ENCODE measurements around the gene CARS2. TPM values are rescaled to one million over a fixed set of nuclear protein-coding genes. Genes with fewer than 3 reads are reported as not detected.

CARS2 gene
- total and polyA plus RNA-seq, 2 donors from 2014 or later = 57.1 to 57.9 TPM

DNA sequence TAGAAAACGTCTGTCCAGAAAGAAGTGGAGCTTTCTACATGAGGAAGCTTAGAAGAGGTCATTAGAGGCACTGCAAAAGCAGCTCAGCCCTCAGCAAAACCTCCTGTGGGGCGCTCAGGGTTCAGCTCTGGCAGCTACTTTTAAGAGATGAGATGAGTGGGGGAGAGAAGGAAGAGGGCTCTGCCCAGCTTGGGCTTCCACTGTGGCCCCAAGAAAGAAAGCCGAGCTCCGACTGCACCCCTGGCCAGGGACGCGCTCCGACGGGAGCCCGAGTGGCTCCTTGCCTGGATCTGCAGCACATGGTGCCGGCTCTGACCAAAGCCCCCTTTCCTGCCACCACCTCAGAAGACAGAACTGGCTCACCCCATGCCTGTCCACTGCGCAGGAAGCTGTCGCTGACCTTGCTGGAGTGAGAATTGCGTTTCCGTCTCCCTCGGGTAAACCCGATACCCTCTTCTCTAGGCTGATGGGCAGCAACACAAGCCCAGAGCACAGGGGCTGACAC, 54.1 kb downstream of the CARS2 start:
- TF ChIP-seq CTCF (IDR thresholded peaks at IDR 0.05; ENCODE audit: borderline replicate concordance, extremely low read depth, insufficient read depth) = no peak
- no peaks in the 10 kb centered on the region for H3K9me3 ChIP-seq (ENCODE audit: control insufficient read depth in 2 of 3, insufficient read depth in 1 of 3, low read length in 3 of 3)
- intact Hi-C loops (cut with DNase I) = no loop called here
- H3K4me1 ChIP-seq (ENCODE audit: control insufficient read depth in 2 of 3, insufficient read depth in 2 of 3, low read depth in 1 of 3, low read length in 3 of 3) = no peaks in the 10 kb centered on the region
- no peak for FAIRE-seq
- no peak overlapping the region for H3K9ac ChIP-seq (ENCODE audit: low read length in 3 of 3)
- DNase-seq = peak in 2 of 5 donors; percentile 8 to 37
- peaks cover 0 to 10% (median 0%) of the 10 kb centered on the region in 3 donors for H3K36me3 ChIP-seq (ENCODE audit: control insufficient read depth in 2 of 3, insufficient read depth in 3 of 3, low read length in 3 of 3)
- no peak overlapping the region for H3K4me3 ChIP-seq (ENCODE audit: low read length in 3 of 3)
- H3K27ac ChIP-seq (ENCODE audit: low read depth in 2 of 2, low read length in 2 of 2) = no peak overlapping the region
- no peaks in the 10 kb centered on the region for H3K27me3 ChIP-seq (ENCODE audit: control insufficient read depth, insufficient read depth, low read length)

DNA sequence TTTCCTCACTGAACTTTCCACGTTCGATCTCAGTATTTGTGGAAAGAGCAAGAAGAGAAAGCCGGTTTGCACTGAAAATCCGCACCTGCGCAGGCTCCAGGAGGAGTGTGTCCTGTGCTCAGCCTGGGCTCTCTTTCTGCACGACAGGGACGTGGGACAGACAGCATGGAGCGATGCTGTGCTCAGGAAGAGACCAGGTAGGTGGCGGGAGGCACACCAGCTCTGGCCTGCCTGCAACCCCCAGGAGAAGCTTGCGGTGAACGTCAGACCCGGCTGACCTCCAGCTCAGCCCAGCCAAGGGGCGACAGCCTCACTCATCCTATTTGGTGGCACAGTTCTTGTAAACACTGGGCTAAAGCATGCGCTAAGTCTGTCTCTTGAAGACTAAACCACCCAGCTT, 54.6 kb downstream of the CARS2 start:
- FAIRE-seq (no peak), DNase-seq (peak in 1 of 5 donors; percentile 38)
- H3K9me3 ChIP-seq (ENCODE audit: control insufficient read depth in 2 of 3, insufficient read depth in 1 of 3, low read length in 3 of 3) = no peaks in the 10 kb centered on the region
- no peaks in the 10 kb centered on the region for H3K27me3 ChIP-seq (ENCODE audit: control insufficient read depth, insufficient read depth, low read length)
- no peaks in the 10 kb centered on the region for H3K4me1 ChIP-seq (ENCODE audit: control insufficient read depth in 2 of 3, insufficient read depth in 2 of 3, low read depth in 1 of 3, low read length in 3 of 3)
- intact Hi-C loops (cut with DNase I) = no loop called here
- no peak overlapping the region for H3K4me3 ChIP-seq (ENCODE audit: low read length in 3 of 3)
- H3K27ac ChIP-seq (ENCODE audit: low read depth in 2 of 2, low read length in 2 of 2) = no peak overlapping the region
- H3K9ac ChIP-seq (ENCODE audit: low read length in 3 of 3) = no peak overlapping the region
- TF ChIP-seq CTCF (IDR thresholded peaks at IDR 0.05; ENCODE audit: borderline replicate concordance, extremely low read depth, insufficient read depth) = no peak
- H3K36me3 ChIP-seq (ENCODE audit: control insufficient read depth in 2 of 3, insufficient read depth in 3 of 3, low read length in 3 of 3) = peaks cover 0 to 10% (median 0%) of the 10 kb centered on the region in 3 donors

GRCh38 chr13:110650436-110650835, 55.5 kb downstream of the CARS2 start:
- H3K9me3 ChIP-seq (ENCODE audit: control insufficient read depth in 2 of 3, insufficient read depth in 1 of 3, low read length in 3 of 3) = no peaks in the 10 kb centered on the region
- FAIRE-seq = no peak

More at GRCh38 chr13:110650436-110650835, 55.5 kb downstream of the CARS2 start:
- intact Hi-C loops (cut with DNase I) = no loop called here
- Histone ChIP-seq H3K36me3 (ENCODE audit: control insufficient read depth in 2 of 3, insufficient read depth in 3 of 3, low read length in 3 of 3) (peaks cover 0 to 9% (median 0%) of the 10 kb centered on the region in 3 donors), H3K27ac (ENCODE audit: low read depth in 2 of 2, low read length in 2 of 2) (no peak overlapping the region), H3K9ac (ENCODE audit: low read length in 3 of 3) (no peak overlapping the region), H3K27me3 (ENCODE audit: control insufficient read depth, insufficient read depth, low read length) (no peaks in the 10 kb centered on the region), H3K4me1 (ENCODE audit: control insufficient read depth in 2 of 3, insufficient read depth in 2 of 3, low read depth in 1 of 3, low read length in 3 of 3) (no peaks in the 10 kb centered on the region), H3K4me3 (ENCODE audit: low read length in 3 of 3) (no peak overlapping the region)
- peak in 1 of 5 donors; percentile 58 for DNase-seq
- no peak for TF ChIP-seq CTCF (IDR thresholded peaks at IDR 0.05; ENCODE audit: borderline replicate concordance, extremely low read depth, insufficient read depth)

All from kidney (tissue), 14 donors.